G401 (cell line): ENCODE results near the gene RABL6. TPM values are rescaled to one million over a fixed set of nuclear protein-coding genes. Genes with fewer than 3 reads are reported as not detected.
"Not testable (repeated sequence)": the region's sequence is repeated elsewhere in the genome, so short reads cannot be mapped to it uniquely, and the experiment has no call there.

Experiments
- DNase-seq: peaks from one replicate; pipeline ENCODE4 v3.0.0-alpha.2; 2015; ENCODE audit warnings: low spot score
- in situ Hi-C: cut with HindIII; loops from 2 replicates; pipeline ENCODE4 v1.10.0; 2016; ENCODE audit warnings: low sequenced_read_pairs, mixed read lengths
- total RNA-seq: library from RNA; depleted of rRNA; stranded (reverse); fragments of >200 nt; shearing (Covaris generic); gene quantifications from 2 replicates; pipeline ENCODE4 v1.2.3, GENCODE V29; 2014

RABL6 gene
- total RNA-seq, 1 experiment from 2014 or later = 222 TPM

- in situ Hi-C loops = no loop called here
- no peak for DNase-seq
Observed at GRCh38 chr9:136792321-136793085, 15.2 kb upstream of the RABL6 start.

- in situ Hi-C loops = no loop called here
Observed at GRCh38 chr9:136793086-136793946, 14.4 kb upstream of the RABL6 start.

GRCh38 chr9:136794281-136794999 is 13.3 kb upstream of the RABL6 start:
- in situ Hi-C loops = no loop called here

More at GRCh38 chr9:136793086-136793946, 14.4 kb upstream of the RABL6 start:
- no peak for DNase-seq

GRCh38 chr9:136795000-136795348 is 12.8 kb upstream of the RABL6 start:
- DNase-seq = no peak
- in situ Hi-C loops = no loop called here

More at GRCh38 chr9:136794281-136794999, 13.3 kb upstream of the RABL6 start:
- no peak for DNase-seq

- DNase-seq = no peak
- in situ Hi-C loops = no loop called here
Observed at GRCh38 chr9:136796238-136796774, 11.4 kb upstream of the RABL6 start, which contains the start of gene CCDC183. TSS of gene CCDC183 (plus strand) at chr9:136796338. CDS start at chr9:136796398, 60 bp downstream.

- DNase-seq, in situ Hi-C loops: not testable (repeated sequence)
Observed at GRCh38 chr9:136796775-136797347, 10.9 kb upstream of the RABL6 start.

GRCh38 chr9:136798708-136799078 is 9.1 kb upstream of the RABL6 start:
- no peak for DNase-seq
- in situ Hi-C loops = no loop called here

- peak; percentile 43 for DNase-seq
- in situ Hi-C loops = no loop called here
Observed at GRCh38 chr9:136799079-136799853, 8.5 kb upstream of the RABL6 start.

- in situ Hi-C loops = no loop called here
- DNase-seq = peak; percentile 89
Observed at GRCh38 chr9:136799854-136800657, 7.7 kb upstream of the RABL6 start.

GRCh38 chr9:136802321-136802720 is 5.4 kb upstream of the RABL6 start:
- in situ Hi-C loops = no loop called here
- DNase-seq = no peak

- in situ Hi-C loops, DNase-seq: not testable (repeated sequence)
Observed at GRCh38 chr9:136803009-136803550, 4.7 kb upstream of the RABL6 start.

- peak; percentile 69 for DNase-seq
- in situ Hi-C loops = no loop called here
Observed at GRCh38 chr9:136803551-136804508, 3.9 kb upstream of the RABL6 start.

GRCh38 chr9:136804509-136805206 is 3.1 kb upstream of the RABL6 start:
- DNase-seq = no peak
- in situ Hi-C loops = no loop called here

- in situ Hi-C loops = no loop called here
- no peak for DNase-seq
Observed at GRCh38 chr9:136805207-136805740, 2.5 kb upstream of the RABL6 start.

- no peak for DNase-seq
- in situ Hi-C loops = no loop called here
Observed at GRCh38 chr9:136806067-136806466, 1.7 kb upstream of the RABL6 start.
